Measurements from ENCODE around the gene CHERP.
"Not testable (repeated sequence)": the region's sequence is repeated elsewhere in the genome, so short reads cannot be mapped to it uniquely, and the experiment has no call there.

Gene CHERP

GRCh38 chr19:16577531-16577985 lies 35.3 kb upstream of the CHERP start:
- no peak for DNase-seq (ENCODE audit: low read depth in 2 of 2)

GRCh38 chr19:16576690-16577530 lies 34.7 kb upstream of the CHERP start:
- DNase-seq (ENCODE audit: low read depth in 2 of 2), result no peak

- DNase-seq (ENCODE audit: low read depth in 2 of 2), result no peak
Measured at GRCh38 chr19:16575861-16576689, 33.8 kb upstream of the CHERP start.

GRCh38 chr19:16575282-16575681 lies 33.0 kb upstream of the CHERP start:
- no peak for DNase-seq (ENCODE audit: low read depth in 2 of 2)

GRCh38 chr19:16573925-16574324 lies 31.7 kb upstream of the CHERP start:
- no peak for DNase-seq (ENCODE audit: low read depth in 2 of 2)

- no peak for DNase-seq (ENCODE audit: low read depth in 2 of 2)
Measured at GRCh38 chr19:16573296-16573695, 31.1 kb upstream of the CHERP start.

GRCh38 chr19:16572332-16573211 lies 30.3 kb upstream of the CHERP start, which contains the start of gene SLC35E1:
Gene SLC35E1 (minus strand): TSS chr19:16572415. CDS start chr19:16572364, 51 bp downstream.
- peak; percentile 90 to 93 for DNase-seq (ENCODE audit: low read depth in 2 of 2)

GRCh38 chr19:16571822-16572331 lies 29.6 kb upstream of the CHERP start:
- DNase-seq (ENCODE audit: low read depth in 2 of 2), result no peak

- no peak for DNase-seq (ENCODE audit: low read depth in 2 of 2)
Measured at GRCh38 chr19:16571283-16571682, 29.0 kb upstream of the CHERP start.

- DNase-seq (ENCODE audit: low read depth in 2 of 2), result no peak
Measured at GRCh38 chr19:16569609-16570320, 27.5 kb upstream of the CHERP start.

GRCh38 chr19:16566702-16567101 lies 24.5 kb upstream of the CHERP start:
- DNase-seq (ENCODE audit: low read depth in 2 of 2), result no peak

GRCh38 chr19:16566161-16566560 lies 23.9 kb upstream of the CHERP start:
- peak in 1 of 2 donors; percentile 45 for DNase-seq (ENCODE audit: low read depth in 2 of 2)

- no peak for DNase-seq (ENCODE audit: low read depth in 2 of 2)
Measured at GRCh38 chr19:16564842-16565241, 22.6 kb upstream of the CHERP start.

- DNase-seq (ENCODE audit: low read depth in 2 of 2), result no peak
Measured at GRCh38 chr19:16562608-16563025, 20.4 kb upstream of the CHERP start.

GRCh38 chr19:16561382-16561781 lies 19.1 kb upstream of the CHERP start:
- DNase-seq (ENCODE audit: low read depth in 2 of 2), result no peak

GRCh38 chr19:16559780-16560276 lies 17.6 kb upstream of the CHERP start:
- DNase-seq (ENCODE audit: low read depth in 2 of 2), result no peak

GRCh38 chr19:16554776-16555175 lies 12.5 kb upstream of the CHERP start:
- DNase-seq (ENCODE audit: low read depth in 2 of 2), result no peak

- DNase-seq (ENCODE audit: low read depth in 2 of 2), result not testable (repeated sequence)
Measured at GRCh38 chr19:16551902-16552301, 9.7 kb upstream of the CHERP start.

- DNase-seq (ENCODE audit: low read depth in 2 of 2), result no peak
Measured at GRCh38 chr19:16548956-16549355, 6.7 kb upstream of the CHERP start.

GRCh38 chr19:16544473-16545231 lies 2.4 kb upstream of the CHERP start:
- DNase-seq (ENCODE audit: low read depth in 2 of 2), result no peak
